ENCODE data around the gene GFRA1. TPM values are rescaled to one million over a fixed set of nuclear protein-coding genes. Genes with fewer than 3 reads are reported as not detected.

Gene GFRA1
- total and polyA plus RNA-seq, 2 donors (not counting 3 experiments of a cell fraction or from before 2014, with no cell fraction given): 0.22 to 0.88 TPM

DNA sequence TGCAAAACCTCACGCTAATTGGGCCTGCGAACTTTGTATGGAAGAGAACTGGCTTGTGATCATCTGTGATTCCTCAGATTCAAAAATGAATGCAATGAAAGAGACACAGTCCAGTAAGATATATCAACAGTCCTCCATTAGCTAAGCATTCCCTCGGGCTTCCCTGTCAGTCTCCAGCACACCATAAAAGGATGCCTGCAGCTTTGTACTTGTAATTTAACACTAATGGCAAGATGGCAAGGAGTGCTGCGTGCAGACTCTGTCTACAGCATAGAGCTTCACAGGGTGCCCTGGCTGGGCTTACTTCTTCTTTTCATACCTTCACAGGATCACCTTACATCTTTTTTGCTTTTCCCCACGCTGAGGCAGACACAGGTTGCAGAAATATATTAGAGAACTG lies 200.0 kb downstream of the GFRA1 start:
- no TSS peak for BruUV-seq (replicated peaks)
- Histone ChIP-seq H3K27ac (ENCODE audit: insufficient read depth, low read depth, low read length) (no peak overlapping the region), H3K27me3 (ENCODE audit: control insufficient read depth in 2 of 2, insufficient read depth in 2 of 2, low read length in 2 of 2) (no peaks in the 10 kb centered on the region), H3K9me1 (replicated peaks; ENCODE audit: control insufficient read depth, extremely low read depth, insufficient read depth, low read length) (no peaks in the 10 kb centered on the region), H3K4me1 (ENCODE audit: control insufficient read depth, extremely low read depth, insufficient read depth, low read length) (no peaks in the 10 kb centered on the region), H2AFZ (ENCODE audit: low read depth, low read length) (no peak overlapping the region), H3K36me3 (ENCODE audit: control insufficient read depth in 2 of 2, extremely low read depth in 1 of 2, insufficient read depth in 2 of 2, low read length in 2 of 2) (no peaks in the 10 kb centered on the region), H3K9ac (replicated peaks; ENCODE audit: extremely low read depth, insufficient read depth, low read length) (no peak overlapping the region), H3K79me2 (ENCODE audit: control insufficient read depth, insufficient read depth, low read length) (no peaks in the 10 kb centered on the region), H3K4me2 (ENCODE audit: insufficient read depth, low read length) (no peak overlapping the region), H4K20me1 (replicated peaks; ENCODE audit: control insufficient read depth, extremely low read depth, insufficient read depth, low read length) (no peaks in the 10 kb centered on the region), H3K4me3 (replicated peaks in 1 of 3; ENCODE audit: insufficient read depth in 1 of 3, low read depth in 1 of 3, low read length in 3 of 3) (no peak overlapping the region), H3K9me3 (replicated peaks; ENCODE audit: control insufficient read depth, insufficient read depth, low read length) (no peaks in the 10 kb centered on the region)
- dilution Hi-C loops (cut with MboI; ENCODE audit: extremely low pct_ligation_motif_present, low sequenced_read_pairs): no loop called here
- ChIA-PET CTCF (no interaction called here), POLR2A (no interaction called here)
- intact Hi-C loops (cut with micrococcal nuclease): no loop called here
- TF ChIP-seq EZH2 (IDR thresholded peaks at IDR 0.05; ENCODE audit: borderline replicate concordance, low read depth, low read length, severe bottlenecking) (no peak), GATA2 (IDR thresholded peaks at IDR 0.05; ENCODE audit: insufficient read depth, insufficient read length, low read depth, low read length) (no peak), POLR2A (IDR thresholded peaks at IDR 0.05; ENCODE audit: low read depth, low read length) (no peak), POLR2AphosphoS5 (IDR thresholded peaks at IDR 0.05; ENCODE audit: insufficient read depth, low read depth, low read length) (no peak), FOS (IDR thresholded peaks at IDR 0.05; ENCODE audit: borderline replicate concordance, insufficient read depth, low read length) (no peak)
- DNase-seq (ENCODE audit: low read depth, low spot score): no peak
- no peak for FAIRE-seq

- DNase-seq (ENCODE audit: low read depth, low spot score): no peak
- Histone ChIP-seq H3K4me1 (ENCODE audit: control insufficient read depth, extremely low read depth, insufficient read depth, low read length) (no peaks in the 10 kb centered on the region), H3K27ac (ENCODE audit: insufficient read depth, low read depth, low read length) (no peak overlapping the region), H3K9me1 (replicated peaks; ENCODE audit: control insufficient read depth, extremely low read depth, insufficient read depth, low read length) (no peaks in the 10 kb centered on the region), H4K20me1 (replicated peaks; ENCODE audit: control insufficient read depth, extremely low read depth, insufficient read depth, low read length) (no peaks in the 10 kb centered on the region), H3K27me3 (ENCODE audit: control insufficient read depth in 2 of 2, insufficient read depth in 2 of 2, low read length in 2 of 2) (no peaks in the 10 kb centered on the region), H3K79me2 (ENCODE audit: control insufficient read depth, insufficient read depth, low read length) (no peaks in the 10 kb centered on the region), H3K36me3 (ENCODE audit: control insufficient read depth in 2 of 2, extremely low read depth in 1 of 2, insufficient read depth in 2 of 2, low read length in 2 of 2) (no peaks in the 10 kb centered on the region), H2AFZ (ENCODE audit: low read depth, low read length) (no peak overlapping the region), H3K9ac (replicated peaks; ENCODE audit: extremely low read depth, insufficient read depth, low read length) (no peak overlapping the region), H3K9me3 (replicated peaks; ENCODE audit: control insufficient read depth, insufficient read depth, low read length) (no peaks in the 10 kb centered on the region), H3K4me2 (ENCODE audit: insufficient read depth, low read length) (no peak overlapping the region), H3K4me3 (replicated peaks in 1 of 3; ENCODE audit: insufficient read depth in 1 of 3, low read depth in 1 of 3, low read length in 3 of 3) (no peak overlapping the region)
- TF ChIP-seq CTCF (IDR thresholded peaks at IDR 0.05; ENCODE audit: extremely low read depth in 1 of 2, insufficient read depth in 1 of 2, low read depth in 1 of 2, low read length in 2 of 2) (no peak), POLR2A (IDR thresholded peaks at IDR 0.05; ENCODE audit: low read depth, low read length) (no peak), JUN (IDR thresholded peaks at IDR 0.05; ENCODE audit: borderline replicate concordance, insufficient read depth, insufficient read length, low read depth) (no peak), EZH2 (IDR thresholded peaks at IDR 0.05; ENCODE audit: borderline replicate concordance, low read depth, low read length, severe bottlenecking) (no peak), MYC (IDR thresholded peaks at IDR 0.05; ENCODE audit: low read depth, low read length) (no peak), MAX (IDR thresholded peaks at IDR 0.05; ENCODE audit: insufficient read depth, insufficient read length) (no peak), POLR2AphosphoS5 (IDR thresholded peaks at IDR 0.05; ENCODE audit: insufficient read depth, low read depth, low read length) (no peak)
- dilution Hi-C loops (cut with MboI; ENCODE audit: extremely low pct_ligation_motif_present, low sequenced_read_pairs): no loop called here
- ChIA-PET CTCF (no interaction called here), POLR2A (no interaction called here)
- BruUV-seq (replicated peaks): no TSS peak
- no peak for FAIRE-seq
- intact Hi-C loops (cut with micrococcal nuclease): no loop called here
Measured at GRCh38 chr10:116071453-116072148, 201.4 kb downstream of the GFRA1 start.
